Ascending aorta (tissue), 2 donors: ENCODE data around the gene NEDD9. TPM values are rescaled to one million over a fixed set of nuclear protein-coding genes. Genes with fewer than 3 reads are reported as not detected.

ENCODE experiments used
- DNase-seq, 2 donors: peaks; one replicate each; pipeline ENCODE4 v3.0.0-alpha.2; 2019; ENCODE audit warnings: low spot score in 2 of 2
- H3K27ac ChIP-seq, 2 donors: fragments of 200-600 bp; sonication (generic); one replicate each; pipeline ENCODE4 v1.5.1; 2016 to 2017; ENCODE audit warnings: mild to moderate bottlenecking in 1 of 2
- H3K27me3 ChIP-seq: fragments of 200-600 bp; sonication (generic); one replicate; pipeline ENCODE4 v1.5.1; 2017
- H3K36me3 ChIP-seq, 2 donors: fragments of 200-600 bp; sonication (generic); one replicate each; pipeline ENCODE4 v1.5.1; 2016
- H3K4me1 ChIP-seq, 2 donors: fragments of 200-600 bp; sonication (generic); one replicate each; pipeline ENCODE4 v1.5.1; 2016 to 2017; ENCODE audit warnings: mild to moderate bottlenecking in 1 of 2
- H3K4me3 ChIP-seq, 2 donors: fragments of 200-600 bp; sonication (generic); one replicate each; pipeline ENCODE4 v1.5.1; 2016 to 2017; ENCODE audit warnings: mild to moderate bottlenecking in 1 of 2
- H3K9me3 ChIP-seq, 2 donors: fragments of 200-600 bp; sonication (generic); one replicate each; pipeline ENCODE4 v1.5.1; 2016
- CTCF ChIP-seq, 3 experiments: fragments of 200-600 bp in 2 of 3; fragments of 450-650 bp in 1 of 3; sonication (generic) in 2 of 3; IDR thresholded peaks; one replicate each; pipeline ENCODE4 v1.5.1; 2016 to 2019; ENCODE audit warnings: antibody characterized with exemption in 3 of 3, mild to moderate bottlenecking in 1 of 3, moderate library complexity in 1 of 3
- intact Hi-C: fragments of 100-400 bp; cut with DNase I; formaldehyde crosslinking; loops from one replicate; pipeline ENCODE4 v1.15.1; 2023
- total RNA-seq: library from RNA; depleted of rRNA; stranded (reverse); fragments of >200 nt; gene quantifications from one replicate; pipeline ENCODE4 v1.1.0, GENCODE V29; 2016

Gene NEDD9
- total RNA-seq, 1 donor from 2014 or later = 150 TPM

GRCh38 chr6:11183761-11184362 is 48.6 kb downstream of the NEDD9 start:
- DNase-seq = no peak
- no peaks in the 10 kb centered on the region for H3K9me3 ChIP-seq
- intact Hi-C loops = no loop called here
- peaks cover 53 to 63% of the 10 kb centered on the region in 2 donors for H3K36me3 ChIP-seq
- no peak for TF ChIP-seq CTCF (IDR thresholded peaks at IDR 0.05)
- no peaks in the 10 kb centered on the region for H3K27me3 ChIP-seq
- H3K27ac ChIP-seq = no peak overlapping the region
- no peak overlapping the region for H3K4me3 ChIP-seq
- H3K4me1 ChIP-seq = no peaks in the 10 kb centered on the region

GRCh38 chr6:11181478-11182136 is 50.9 kb downstream of the NEDD9 start:
- intact Hi-C loops = no loop called here
- TF ChIP-seq CTCF (IDR thresholded peaks at IDR 0.05) = no peak

GRCh38 chr6:11179419-11180202 is 52.9 kb downstream of the NEDD9 start:
- TF ChIP-seq CTCF (IDR thresholded peaks at IDR 0.05) = no peak
- intact Hi-C loops = no loop called here
- no peak for DNase-seq

More at GRCh38 chr6:11181478-11182136, 50.9 kb downstream of the NEDD9 start:
- Histone ChIP-seq H3K4me1 (no peaks in the 10 kb centered on the region), H3K27ac (no peak overlapping the region), H3K9me3 (no peaks in the 10 kb centered on the region), H3K4me3 (no peak overlapping the region), H3K27me3 (no peaks in the 10 kb centered on the region), H3K36me3 (peaks cover 31 to 40% of the 10 kb centered on the region in 2 donors)
- DNase-seq = no peak

GRCh38 chr6:11179088-11179418 is 53.4 kb downstream of the NEDD9 start:
- Histone ChIP-seq H3K36me3 (peaks cover 5 to 14% of the 10 kb centered on the region in 2 donors), H3K27me3 (no peaks in the 10 kb centered on the region), H3K4me3 (no peak overlapping the region), H3K27ac (no peak overlapping the region), H3K9me3 (no peaks in the 10 kb centered on the region), H3K4me1 (no peaks in the 10 kb centered on the region)
- DNase-seq = no peak
- no peak for TF ChIP-seq CTCF (IDR thresholded peaks at IDR 0.05)
- intact Hi-C loops = no loop called here

More at GRCh38 chr6:11179419-11180202, 52.9 kb downstream of the NEDD9 start:
- no peak overlapping the region for H3K27ac ChIP-seq
- H3K27me3 ChIP-seq = no peaks in the 10 kb centered on the region
- H3K9me3 ChIP-seq = no peaks in the 10 kb centered on the region
- peaks cover 11 to 20% of the 10 kb centered on the region in 2 donors for H3K36me3 ChIP-seq
- H3K4me3 ChIP-seq = no peak overlapping the region
- H3K4me1 ChIP-seq = no peaks in the 10 kb centered on the region

- no peak for DNase-seq
- Histone ChIP-seq H3K36me3 (no peaks in the 10 kb centered on the region), H3K4me3 (no peak overlapping the region), H3K27me3 (no peaks in the 10 kb centered on the region), H3K4me1 (no peaks in the 10 kb centered on the region), H3K27ac (no peak overlapping the region), H3K9me3 (no peaks in the 10 kb centered on the region)
- no peak for TF ChIP-seq CTCF (IDR thresholded peaks at IDR 0.05)
- intact Hi-C loops = no loop called here
Measured at GRCh38 chr6:11177271-11177670, 55.2 kb downstream of the NEDD9 start.
